Effector CD8-positive, alpha-beta T cell (primary cell): ENCODE results near the gene ZNF385D.

ENCODE experiments used
- DNase-seq: peaks from one replicate; lab custom pipeline; 2025; lab: John Stamatoyannopoulos, UW

ZNF385D gene

DNA sequence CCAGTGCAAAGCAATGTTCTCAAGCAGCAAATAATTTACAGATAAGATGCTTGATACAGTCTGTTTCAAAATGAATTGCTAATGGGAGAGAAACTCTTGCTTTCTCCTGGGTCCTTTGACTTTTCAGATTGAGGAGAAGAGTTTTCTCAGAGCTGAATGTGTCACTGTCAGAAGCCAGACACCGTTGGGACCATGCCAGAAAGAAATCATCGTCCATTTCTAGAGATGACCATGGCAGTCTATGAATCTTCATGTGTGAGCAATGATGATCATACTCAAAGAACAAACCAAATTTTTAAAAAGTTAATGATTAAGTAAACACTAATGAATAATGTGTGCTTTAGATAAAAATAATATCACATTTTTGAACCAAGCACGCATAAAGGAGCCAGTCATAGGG, 77.6 kb downstream of the ZNF385D start:
- no peak for DNase-seq

- DNase-seq = no peak
These were observed 78.7 kb downstream of the ZNF385D start for GRCh38 chr3:21672303-21672702.

- DNase-seq = no peak
These were observed 80.6 kb downstream of the ZNF385D start for GRCh38 chr3:21670386-21670785.

DNA sequence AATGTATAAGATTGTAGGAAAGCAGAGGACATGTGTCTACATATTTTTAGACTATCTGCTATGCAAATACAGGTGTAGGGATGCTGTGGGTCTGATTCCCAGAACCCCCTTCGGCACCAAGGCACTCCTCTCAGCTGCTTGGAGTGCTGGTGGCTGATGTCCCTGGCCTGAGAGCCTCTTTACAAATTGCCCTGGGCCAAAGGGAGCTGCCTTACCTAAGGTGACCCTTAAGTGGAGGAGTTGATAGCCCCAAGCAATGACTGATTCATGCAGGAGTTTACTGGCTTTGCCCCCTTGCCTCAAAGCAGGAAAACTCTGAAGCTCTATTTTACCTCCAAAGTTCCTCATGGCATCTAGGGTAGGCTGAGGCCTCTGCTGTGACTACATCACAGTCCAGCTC, 83.0 kb downstream of the ZNF385D start:
- no peak for DNase-seq

DNA sequence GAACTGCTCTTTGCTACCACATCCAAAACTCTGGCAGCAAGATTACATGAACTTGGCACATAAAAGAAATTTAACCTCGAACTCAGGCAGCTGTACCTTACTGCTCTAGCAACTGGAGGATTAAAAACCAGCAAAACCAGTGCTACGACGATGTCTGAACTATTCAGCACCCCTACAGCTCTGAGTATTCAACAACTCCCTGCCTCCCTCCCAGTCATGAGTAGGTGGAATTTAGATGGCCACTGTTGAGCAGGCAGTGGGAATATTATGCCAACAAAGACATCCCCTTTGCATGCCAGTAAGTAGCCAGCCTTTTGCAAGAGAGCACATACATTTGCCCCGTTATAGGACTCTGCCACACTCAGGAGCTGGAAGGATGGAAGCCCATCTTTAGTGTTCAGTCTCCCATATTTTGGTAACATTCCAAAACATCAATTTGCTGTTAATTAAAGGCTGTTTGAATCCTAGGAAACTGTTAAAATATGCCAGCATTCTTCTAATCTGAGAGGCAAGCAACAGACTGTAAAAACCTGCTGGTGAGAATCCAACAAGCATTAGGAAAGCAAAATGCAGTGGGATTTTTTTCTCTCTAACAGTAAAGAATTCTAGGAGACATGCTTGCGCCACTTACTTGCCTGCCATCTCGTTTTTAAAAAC, 85.4 kb downstream of the ZNF385D start:
- no peak for DNase-seq

GRCh38 chr3:21664996-21665395, 86.0 kb downstream of the ZNF385D start:
- no peak for DNase-seq

DNA sequence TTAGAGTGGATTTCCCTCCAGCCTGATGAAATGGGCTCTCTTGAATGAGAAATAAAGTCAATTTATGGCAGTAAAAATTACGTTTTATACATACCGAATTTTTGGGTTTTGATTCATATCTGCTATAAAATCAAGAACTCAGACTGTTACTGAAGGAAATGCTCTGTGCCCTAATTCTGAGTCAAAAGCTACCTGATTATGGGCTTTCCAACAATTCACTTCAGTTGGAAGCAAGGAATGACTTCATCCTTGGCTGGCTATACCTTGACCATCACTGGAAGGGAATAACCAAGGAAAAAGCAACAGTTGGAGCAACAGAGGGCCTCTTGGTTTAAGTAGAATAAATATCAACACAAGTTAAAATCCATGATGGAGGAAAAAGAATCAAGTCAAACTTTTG, 88.6 kb downstream of the ZNF385D start:
- DNase-seq = no peak

- DNase-seq = no peak
These were observed 96.3 kb downstream of the ZNF385D start for GRCh38 chr3:21654662-21655061.

DNA sequence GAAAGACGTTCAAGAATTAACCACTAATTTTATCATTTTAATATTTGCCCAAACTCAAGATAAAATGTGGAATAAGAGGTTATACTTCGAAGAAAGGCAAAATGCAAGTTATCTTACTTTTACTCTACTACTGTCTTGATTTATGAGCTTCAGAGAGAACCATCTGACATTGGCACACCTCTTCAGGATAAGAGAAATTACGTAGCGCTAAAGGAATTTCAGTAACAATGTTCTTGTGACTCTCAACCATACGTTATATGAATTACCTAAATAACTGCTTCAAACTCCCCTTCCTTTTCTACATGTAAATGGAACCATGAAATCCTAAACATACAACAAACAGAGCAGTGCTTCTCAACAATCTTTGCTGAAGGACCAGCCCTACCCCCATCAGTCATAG, 96.8 kb downstream of the ZNF385D start:
- DNase-seq = no peak

GRCh38 chr3:21649519-21649918, 101.5 kb downstream of the ZNF385D start:
- DNase-seq = no peak

DNA sequence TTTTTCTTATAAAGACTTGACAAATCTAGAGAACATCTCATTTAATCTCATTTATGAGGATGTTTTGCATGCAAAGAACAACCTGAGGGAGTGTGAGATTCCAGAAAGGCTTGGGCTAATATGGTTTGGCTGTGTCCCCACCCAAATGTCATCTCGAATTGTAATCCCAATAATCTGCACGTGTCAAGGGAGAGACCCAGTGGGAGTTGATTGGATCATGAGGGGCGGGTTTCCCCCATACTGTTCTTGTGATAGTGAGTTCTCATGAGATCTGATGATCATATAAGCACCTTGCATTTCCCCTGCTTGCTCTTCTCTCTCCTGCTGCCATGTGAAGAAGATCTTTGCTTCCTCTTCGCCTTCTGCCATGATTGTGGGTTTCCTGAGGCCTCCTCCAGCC, 103.0 kb downstream of the ZNF385D start:
- DNase-seq = no peak

DNA sequence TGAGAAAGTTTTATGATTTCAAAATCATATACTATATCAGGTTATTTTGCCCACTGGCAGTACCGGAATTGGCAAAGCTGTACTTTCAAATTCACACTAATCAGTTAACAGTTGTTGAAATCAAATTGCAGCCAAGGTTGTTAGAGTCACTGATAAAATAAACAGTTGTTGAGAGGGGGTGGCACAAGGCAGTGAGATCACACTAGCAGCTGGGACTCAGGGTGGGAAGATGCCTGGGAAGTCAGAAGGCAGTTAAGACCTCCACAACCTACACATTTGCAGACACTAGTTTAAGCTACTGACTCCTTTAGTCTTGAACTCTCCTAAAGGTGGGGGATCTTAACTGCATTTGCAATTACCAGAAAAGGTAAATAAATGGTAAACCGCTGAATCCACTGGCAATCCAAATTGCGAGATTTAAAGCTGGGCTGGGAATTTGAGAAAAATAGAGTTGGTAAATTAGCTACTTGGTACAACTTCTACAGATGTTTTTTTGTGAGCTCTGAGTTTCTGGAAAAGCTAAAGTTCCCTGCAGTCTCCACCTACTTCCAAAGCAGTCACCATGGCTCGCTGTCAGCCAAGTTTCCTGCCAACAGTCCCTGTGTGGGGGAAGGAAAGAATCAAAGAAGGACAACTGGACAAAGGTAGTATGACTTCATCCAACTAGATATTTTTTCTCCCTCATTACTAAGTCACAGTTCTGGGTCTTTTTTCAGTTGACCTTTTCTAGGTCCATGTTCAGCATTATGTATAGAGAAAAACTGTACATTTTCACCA, 105.7 kb downstream of the ZNF385D start:
- DNase-seq = no peak

DNA sequence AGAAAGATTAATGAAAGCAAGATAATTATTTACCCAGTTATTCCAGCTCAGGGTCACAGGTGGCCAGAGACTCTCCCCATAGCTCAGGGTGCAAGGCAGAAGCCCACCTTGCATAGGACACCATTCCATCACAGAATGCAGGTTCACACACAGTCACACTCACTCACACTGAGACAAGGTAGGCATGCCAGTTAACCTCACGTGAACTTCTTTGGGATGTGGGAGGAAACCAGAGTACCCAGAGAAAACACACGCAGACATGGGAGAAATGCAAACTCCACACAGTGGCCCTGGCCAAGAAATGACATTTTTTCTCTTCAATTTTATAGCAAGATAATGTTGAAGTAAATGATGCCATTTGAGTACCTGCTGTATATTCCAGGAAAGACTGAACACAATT, 106.7 kb downstream of the ZNF385D start:
- no peak for DNase-seq

DNA sequence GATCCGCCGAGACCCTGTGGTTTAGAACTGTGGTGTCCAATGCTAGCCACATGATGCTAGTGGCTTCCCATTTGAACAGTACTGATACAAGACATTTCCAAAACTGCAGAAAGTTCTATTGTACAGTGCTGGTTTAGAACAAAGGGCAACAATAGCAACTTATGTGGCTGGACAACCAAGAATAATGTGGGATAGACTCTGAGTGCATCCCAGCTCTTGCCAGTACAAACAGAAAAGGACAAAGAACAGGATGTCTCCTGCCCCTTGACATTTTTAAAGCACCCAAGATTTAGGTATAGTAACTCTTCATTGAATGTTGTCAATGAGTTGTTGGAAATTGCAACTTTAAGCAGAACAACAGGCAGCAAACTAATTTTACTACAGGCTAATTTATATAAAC, 107.3 kb downstream of the ZNF385D start:
- no peak for DNase-seq

DNA sequence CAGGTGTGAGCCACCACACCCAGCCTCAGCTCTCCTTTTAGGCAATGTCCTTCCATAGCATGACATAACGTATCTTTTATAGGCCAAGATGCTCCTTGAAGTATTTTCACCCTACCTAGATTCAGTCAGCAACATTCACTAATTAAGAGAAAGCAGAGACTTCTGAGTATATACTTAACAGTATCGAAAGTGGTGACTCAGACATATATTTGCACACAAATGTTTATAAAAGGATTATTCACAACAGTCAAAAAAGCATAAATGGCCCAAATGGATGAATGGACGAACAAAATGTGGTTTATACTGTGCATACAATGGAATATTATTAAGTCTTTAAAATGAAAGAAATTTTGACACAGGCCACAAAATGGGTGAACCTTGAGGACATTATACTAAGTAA, 108.6 kb downstream of the ZNF385D start:
- no peak for DNase-seq

- no peak for DNase-seq
These were observed 109.1 kb downstream of the ZNF385D start for GRCh38 chr3:21641959-21642358.

DNA sequence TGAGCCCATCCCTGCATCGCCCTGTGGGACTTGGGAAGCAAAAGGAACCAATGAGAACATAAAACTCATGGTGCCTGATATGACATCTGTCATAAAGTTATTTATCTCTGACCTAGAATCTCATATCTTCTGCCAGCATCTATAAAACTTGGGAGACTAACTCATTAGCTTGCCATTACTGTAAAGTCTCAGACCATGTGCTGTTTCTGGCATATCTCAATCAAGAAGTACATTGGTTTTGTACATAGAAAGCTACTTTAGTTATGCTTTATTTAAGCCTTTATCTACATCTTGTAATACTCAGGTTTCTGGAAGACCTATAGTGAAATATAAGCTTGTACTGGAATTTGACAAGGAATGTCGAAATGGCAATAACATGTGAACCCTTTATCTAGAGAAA, 112.5 kb downstream of the ZNF385D start:
- DNase-seq = no peak

- DNase-seq = no peak
These were observed 116.9 kb downstream of the ZNF385D start for GRCh38 chr3:21634112-21634511.

- DNase-seq = no peak
These were observed 126.5 kb downstream of the ZNF385D start for GRCh38 chr3:21624524-21624923.

GRCh38 chr3:21621181-21621651, 129.8 kb downstream of the ZNF385D start:
- DNase-seq = no peak

DNA sequence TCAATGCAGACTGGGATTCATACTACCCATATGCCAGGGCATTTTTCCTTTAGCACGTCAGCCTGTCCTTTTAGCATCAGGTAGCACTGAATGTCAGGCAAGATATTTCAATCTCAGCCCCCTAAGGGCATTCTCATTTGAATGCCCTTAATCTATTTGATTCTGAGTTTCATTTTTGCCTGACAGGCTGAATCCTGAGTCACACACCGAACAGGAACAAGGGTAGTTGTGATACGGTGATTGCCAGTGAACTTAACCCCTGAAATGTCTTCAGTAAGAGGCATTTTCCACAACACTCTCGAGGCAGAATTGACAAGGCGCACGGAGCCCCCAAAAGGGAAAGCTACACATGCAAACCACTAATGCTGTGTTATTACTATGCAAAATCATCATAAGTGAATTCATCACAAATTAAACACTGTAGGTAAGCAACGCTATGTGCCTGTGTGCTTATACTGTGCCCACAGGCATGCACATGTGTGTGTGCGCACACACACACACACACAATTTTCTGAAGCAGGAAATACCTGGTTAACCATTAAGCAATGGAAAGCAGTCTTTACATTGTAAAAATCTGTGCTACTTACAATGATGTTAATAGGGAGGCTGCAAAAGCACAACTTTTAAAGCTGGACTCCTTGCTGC, 130.4 kb downstream of the ZNF385D start:
- DNase-seq = no peak

GRCh38 chr3:21618695-21619094, 132.3 kb downstream of the ZNF385D start:
- DNase-seq = no peak
